GM04503 (cell line): Measurements from ENCODE around the gene GABRD.

Experiments
- DNase-seq: peaks from one replicate; pipeline ENCODE4 v3.0.0-alpha.2; 2012; ENCODE audit warnings: low read depth

Gene GABRD

GRCh38 chr1:2018217-2019171, 651 bp upstream of the GABRD start:
- no peak for DNase-seq

- DNase-seq, result no peak
Observed at GRCh38 chr1:2019571-2020309, 595 bp downstream of the GABRD start.

GRCh38 chr1:2020310-2020655, 1.1 kb downstream of the GABRD start:
- DNase-seq, result no peak

- no peak for DNase-seq
Observed at GRCh38 chr1:2021550-2021949, 2.4 kb downstream of the GABRD start.

GRCh38 chr1:2022063-2022770, 3.1 kb downstream of the GABRD start:
- no peak for DNase-seq

- no peak for DNase-seq
Observed at GRCh38 chr1:2023187-2023586, 4.0 kb downstream of the GABRD start.

- DNase-seq, result no peak
Observed at GRCh38 chr1:2024451-2024850, 5.3 kb downstream of the GABRD start.

- DNase-seq, result no peak
Observed at GRCh38 chr1:2024887-2025286, 5.7 kb downstream of the GABRD start.

- no peak for DNase-seq
Observed at GRCh38 chr1:2025491-2025981, 6.4 kb downstream of the GABRD start.

GRCh38 chr1:2027961-2028583, 8.9 kb downstream of the GABRD start:
- DNase-seq, result no peak

- no peak for DNase-seq
Observed at GRCh38 chr1:2028870-2029560, 9.9 kb downstream of the GABRD start.

GRCh38 chr1:2029561-2029960, 10.4 kb downstream of the GABRD start:
- no peak for DNase-seq

- no peak for DNase-seq
Observed at GRCh38 chr1:2030076-2030871, 11.1 kb downstream of the GABRD start.

- DNase-seq, result no peak
Observed at GRCh38 chr1:2031546-2032540, 12.7 kb downstream of the GABRD start.

GRCh38 chr1:2032737-2033136, 13.6 kb downstream of the GABRD start:
- no peak for DNase-seq

GRCh38 chr1:2033165-2033564, 14.0 kb downstream of the GABRD start:
- DNase-seq, result no peak

- no peak for DNase-seq
Observed at GRCh38 chr1:2036287-2036686, 17.1 kb downstream of the GABRD start.

- no peak for DNase-seq
Observed at GRCh38 chr1:2037314-2037979, 18.3 kb downstream of the GABRD start.

- DNase-seq, result no peak
Observed at GRCh38 chr1:2038229-2038628, 19.1 kb downstream of the GABRD start.
